CD8-positive, alpha-beta memory T cell (primary cell): Measurements from ENCODE around the gene PPP6C. TPM values are rescaled to one million over a fixed set of nuclear protein-coding genes. Genes with fewer than 3 reads are reported as not detected.
A peak's percentile ranks its signal among the peaks of the same experiment; 100 is the strongest.
"Not testable (repeated sequence)": the region's sequence is repeated elsewhere in the genome, so short reads cannot be mapped to it uniquely, and the experiment has no call there.

ENCODE experiments used
- CTCF ChIA-PET: fragments of 350-600 bp; sonication (Branson Sonifier 250); formaldehyde crosslinking; loops from one replicate; lab custom pipeline; 2021; ENCODE audit warnings: antibody characterized with exemption; lab: Charles Lee
- POLR2A ChIA-PET: fragments of 350-600 bp; sonication (Branson Sonifier 250); formaldehyde crosslinking; loops from one replicate; lab custom pipeline; 2021; ENCODE audit warnings: antibody characterized with exemption; lab: Charles Lee
- DNase-seq, 5 donors: peaks; one replicate each; pipeline versions ENCODE4 v3.0.0 to v3.0.0-alpha.2; 2020 to 2022; ENCODE audit warnings: mixed read lengths in 1 of 5
- H3K27ac ChIP-seq: one replicate; pipeline ENCODE4 v1.7.0; 2013; ENCODE audit warnings: low read depth, mild to moderate bottlenecking, low read length, moderate library complexity
- H3K27me3 ChIP-seq: 2 replicates; pipeline ENCODE4 v1.7.0; 2013; ENCODE audit warnings: low read length, mild to moderate bottlenecking; ENCODE audit not compliant: insufficient read depth, poor library complexity, severe bottlenecking
- H3K36me3 ChIP-seq: 2 replicates; pipeline ENCODE4 v1.7.0; 2013; ENCODE audit warnings: mild to moderate bottlenecking, low read length, moderate library complexity; ENCODE audit not compliant: insufficient read depth
- H3K4me1 ChIP-seq: 2 replicates; pipeline ENCODE4 v1.7.0; 2013; ENCODE audit warnings: mild to moderate bottlenecking, low read length, moderate library complexity; ENCODE audit not compliant: insufficient read depth
- H3K4me3 ChIP-seq: 2 replicates; pipeline ENCODE4 v1.7.0; 2013; ENCODE audit warnings: mild to moderate bottlenecking, low read length
- H3K9me3 ChIP-seq: 2 replicates; pipeline ENCODE4 v1.7.0; 2013; ENCODE audit warnings: mild to moderate bottlenecking, low read length
- H3K27ac Mint-ChIP-seq, 8 donors: one replicate each; pipeline ENCODE4 v1.8.0; 2020 to 2021; ENCODE audit warnings: mixed read lengths in 8 of 8, mild to moderate bottlenecking in 6 of 8, inconsistent platforms in 3 of 8, moderate library complexity in 3 of 8
- H3K27me3 Mint-ChIP-seq, 2 donors: one replicate each; pipeline ENCODE4 v1.8.0; 2020 to 2021; ENCODE audit warnings: mixed read lengths in 2 of 2, mild to moderate bottlenecking in 1 of 2, moderate library complexity in 1 of 2
- H3K36me3 Mint-ChIP-seq, 3 donors: one replicate each; pipeline ENCODE4 v1.8.0; 2020 to 2021; ENCODE audit warnings: mixed read lengths in 3 of 3, inconsistent platforms in 1 of 3, mild to moderate bottlenecking in 1 of 3
- H3K4me1 Mint-ChIP-seq, 3 donors: one replicate each; pipeline ENCODE4 v1.8.0; 2020 to 2021; ENCODE audit warnings: mixed read lengths in 3 of 3, inconsistent platforms in 1 of 3, mild to moderate bottlenecking in 1 of 3
- H3K4me3 Mint-ChIP-seq, 7 donors: one replicate each; pipeline ENCODE4 v1.8.0; 2020 to 2021; ENCODE audit warnings: mixed read lengths in 7 of 7, mild to moderate bottlenecking in 6 of 7, moderate library complexity in 4 of 7, inconsistent platforms in 2 of 7
- H3K9me3 Mint-ChIP-seq, 5 donors: one replicate each; pipeline ENCODE4 v1.8.0; 2020 to 2022; ENCODE audit warnings: mixed read lengths in 5 of 5, mild to moderate bottlenecking in 3 of 5, moderate library complexity in 2 of 5, inconsistent platforms in 1 of 5
- polyA plus RNA-seq: library from polyadenylated mRNA; unstranded; fragments of 300-500 nt; fragmentation: Illumina TruSeq; gene quantifications from one replicate; pipeline ENCODE4 v1.2.3, GENCODE V29; 2021
- total RNA-seq, 2 experiments: library from RNA; stranded (reverse); gene quantifications; one replicate each; pipeline ENCODE4 v1.2.3, GENCODE V29; 2021

Gene PPP6C
- total and polyA plus RNA-seq, 3 experiments from 2014 or later, result 48.9 to 56.2 (median 50.5) TPM

DNA sequence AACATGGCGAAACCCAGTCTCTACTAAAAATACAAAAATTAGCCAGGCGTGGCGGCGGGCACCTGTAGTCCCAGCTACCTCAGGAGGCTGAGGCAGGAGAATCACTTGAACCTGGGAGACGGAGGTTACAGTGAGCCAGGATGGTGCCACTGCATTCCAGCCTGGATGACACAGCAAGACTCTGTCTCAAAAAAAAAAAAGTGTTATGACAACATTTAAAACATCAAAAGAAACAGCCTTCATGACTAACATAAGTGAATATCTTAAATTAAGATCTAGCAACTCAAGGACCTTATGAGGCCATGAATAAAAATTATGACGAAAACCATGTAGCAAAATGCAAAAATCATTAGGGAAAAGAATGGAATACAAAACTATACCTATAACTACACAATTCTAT, 26.7 kb downstream of the PPP6C start:
- DNase-seq, H3K27me3 ChIP-seq, H3K27ac ChIP-seq, POLR2A ChIA-PET, H3K27ac Mint-ChIP-seq, H3K36me3 ChIP-seq, H3K9me3 Mint-ChIP-seq, H3K4me3 Mint-ChIP-seq, H3K9me3 ChIP-seq, H3K4me3 ChIP-seq, H3K27me3 Mint-ChIP-seq, H3K4me1 ChIP-seq: not testable (repeated sequence)
- Mint-ChIP-seq H3K4me1 (peaks cover 8 to 18% (median 11%) of the 10 kb centered on the region in 3 donors), H3K36me3 (peaks cover 0 to 31% (median 6%) of the 10 kb centered on the region in 3 donors)
- CTCF ChIA-PET, result interaction anchor here (1.3 kb wide), 1 partner anchor 40 kb away, joined by 3 read pairs; no protein-coding TSS in a partner anchor

DNA sequence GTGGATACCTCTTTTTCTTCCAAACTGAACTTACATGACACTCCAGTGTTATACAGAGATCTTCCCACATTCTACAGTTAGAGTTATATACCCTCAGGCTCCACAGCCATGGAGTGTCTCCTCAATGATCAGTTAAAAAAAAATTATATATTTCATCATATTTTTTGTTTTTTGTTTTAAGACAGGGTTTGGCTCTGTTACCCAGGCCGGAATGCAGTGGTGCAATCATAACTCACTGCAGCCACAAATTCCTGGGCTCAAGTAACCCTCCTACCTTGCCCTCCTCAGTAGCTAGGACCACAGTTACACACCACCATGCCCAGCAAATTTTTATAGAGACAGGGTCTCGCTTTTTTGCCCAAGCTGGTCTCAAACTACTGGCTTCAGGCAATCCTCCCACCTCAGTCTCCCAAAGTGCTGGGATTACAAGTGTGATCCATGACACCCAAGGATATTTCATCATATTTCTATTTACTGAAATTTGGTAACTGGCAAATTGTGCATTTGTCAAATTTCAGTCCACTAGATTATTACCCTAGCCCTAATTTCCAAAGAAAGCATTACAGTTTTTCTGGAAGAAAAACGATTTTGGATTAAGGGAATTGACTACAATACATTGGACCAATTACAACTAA, 28.2 kb downstream of the PPP6C start:
- H3K27me3 Mint-ChIP-seq, result no peaks in the 10 kb centered on the region
- no peaks in the 10 kb centered on the region for H3K9me3 Mint-ChIP-seq
- H3K27ac Mint-ChIP-seq, result peak overlapping the region in 4 of 8 donors; percentile 56 to 77 (median 68)
- peaks cover 0 to 43% (median 7%) of the 10 kb centered on the region in 3 donors for H3K36me3 Mint-ChIP-seq
- H3K27me3 ChIP-seq, result no peaks in the 10 kb centered on the region
- no peaks in the 10 kb centered on the region for H3K4me1 ChIP-seq
- H3K27ac ChIP-seq, result no peak overlapping the region
- H3K4me3 Mint-ChIP-seq, result no peak overlapping the region
- peaks cover 8 to 18% (median 11%) of the 10 kb centered on the region in 3 donors for H3K4me1 Mint-ChIP-seq
- DNase-seq, result no peak
- H3K4me3 ChIP-seq, result no peak overlapping the region
- POLR2A ChIA-PET, result no interaction called here
- H3K36me3 ChIP-seq, result no peaks in the 10 kb centered on the region
- CTCF ChIA-PET, result no interaction called here
- H3K9me3 ChIP-seq, result no peaks in the 10 kb centered on the region

DNA sequence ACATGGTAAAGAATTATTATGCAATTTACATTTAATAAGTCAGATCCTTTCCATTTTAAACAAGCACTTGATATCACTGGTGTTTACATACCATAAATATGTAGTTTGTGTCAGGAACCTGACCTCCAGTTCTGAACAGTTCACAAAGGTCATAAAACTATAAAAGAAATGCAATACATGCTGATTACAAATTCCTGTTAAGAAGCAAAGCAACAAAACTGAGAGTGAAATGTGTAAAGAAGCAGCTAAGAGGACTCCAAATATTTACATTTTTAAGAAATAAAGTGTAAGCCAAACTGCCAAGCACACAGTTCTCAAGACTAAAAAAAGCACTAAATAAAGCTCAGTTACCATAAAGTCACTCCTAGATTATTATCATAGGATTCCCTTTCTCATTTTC, 28.9 kb downstream of the PPP6C start:
- Mint-ChIP-seq H3K4me1 (peaks cover 8 to 18% (median 11%) of the 10 kb centered on the region in 3 donors), H3K27me3 (no peaks in the 10 kb centered on the region), H3K4me3 (no peak overlapping the region), H3K27ac (peak overlapping the region in 3 of 8 donors; percentile 56 to 77 (median 64)), H3K36me3 (peaks cover 0 to 39% (median 7%) of the 10 kb centered on the region in 3 donors), H3K9me3 (no peaks in the 10 kb centered on the region)
- POLR2A ChIA-PET, result no interaction called here
- CTCF ChIA-PET, result no interaction called here
- no peaks in the 10 kb centered on the region for H3K9me3 ChIP-seq
- no peak overlapping the region for H3K27ac ChIP-seq
- no peak overlapping the region for H3K4me3 ChIP-seq
- H3K36me3 ChIP-seq, result no peaks in the 10 kb centered on the region
- H3K27me3 ChIP-seq, result no peaks in the 10 kb centered on the region
- no peak for DNase-seq
- no peaks in the 10 kb centered on the region for H3K4me1 ChIP-seq

DNA sequence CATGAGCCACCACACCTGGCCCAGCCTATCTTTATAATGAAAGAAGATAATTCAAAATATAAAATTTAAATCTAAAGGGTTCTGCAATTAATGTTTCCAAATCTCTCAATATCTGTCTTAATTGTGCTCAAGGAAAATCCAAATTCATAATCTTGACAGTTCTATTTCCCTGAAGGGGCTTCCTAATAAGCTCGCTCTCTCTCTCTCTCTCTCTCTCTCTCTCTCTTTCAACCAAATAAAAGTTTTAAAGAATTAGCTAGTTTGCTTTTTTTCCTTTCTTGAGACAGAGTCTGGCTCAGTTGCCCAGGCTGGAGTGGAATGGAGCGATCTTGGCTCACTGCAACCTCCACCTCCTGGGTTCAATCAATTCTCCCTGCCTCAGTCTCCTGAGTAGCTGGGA, 33.1 kb downstream of the PPP6C start:
- ChIA-PET POLR2A (no interaction called here), CTCF (no interaction called here)
- Histone ChIP-seq H3K27ac (no peak overlapping the region), H3K36me3 (peaks cover 17% of the 10 kb centered on the region), H3K4me1 (no peaks in the 10 kb centered on the region), H3K9me3 (no peaks in the 10 kb centered on the region), H3K27me3 (no peaks in the 10 kb centered on the region), H3K4me3 (no peak overlapping the region)
- H3K4me1 Mint-ChIP-seq, result peaks cover 6 to 11% (median 11%) of the 10 kb centered on the region in 3 donors
- no peak for DNase-seq
- no peak overlapping the region for H3K4me3 Mint-ChIP-seq
- peak overlapping the region in 1 of 8 donors; percentile 76 for H3K27ac Mint-ChIP-seq
- no peaks in the 10 kb centered on the region for H3K27me3 Mint-ChIP-seq
- no peaks in the 10 kb centered on the region for H3K9me3 Mint-ChIP-seq
- H3K36me3 Mint-ChIP-seq, result peaks cover 0 to 64% (median 14%) of the 10 kb centered on the region in 3 donors

DNA sequence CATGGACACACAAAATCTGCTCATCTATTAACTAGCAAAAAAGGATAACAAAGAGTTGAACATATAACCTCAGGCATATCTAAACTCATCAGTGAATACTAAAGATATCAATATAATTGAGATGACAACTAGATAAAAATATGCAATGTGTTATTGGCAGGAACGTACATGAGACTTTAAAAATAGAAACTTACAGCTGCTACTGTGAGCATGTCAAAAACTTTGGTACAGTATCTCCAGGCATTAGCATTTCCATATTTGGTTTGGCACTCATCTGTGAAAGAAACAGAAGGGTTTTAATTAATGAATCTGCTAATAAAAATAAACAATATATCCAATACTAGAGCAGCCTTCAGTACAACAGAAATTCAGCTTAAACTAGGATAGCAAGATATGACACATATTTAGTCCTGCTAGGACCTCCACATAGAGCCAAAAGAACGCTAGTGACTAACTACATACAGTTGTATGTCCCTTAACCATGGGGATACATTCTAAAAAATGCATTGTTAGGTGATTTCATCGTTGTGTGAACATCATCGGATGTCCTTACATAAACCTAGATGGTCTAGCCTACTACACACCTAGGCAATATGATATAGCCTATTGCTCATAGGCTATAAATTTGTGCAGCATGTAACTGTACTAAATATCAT, 35.8 kb downstream of the PPP6C start:
- Histone ChIP-seq H3K4me1 (no peaks in the 10 kb centered on the region), H3K27ac (no peak overlapping the region), H3K27me3 (no peaks in the 10 kb centered on the region), H3K36me3 (peaks cover 22% of the 10 kb centered on the region), H3K4me3 (no peak overlapping the region), H3K9me3 (no peaks in the 10 kb centered on the region)
- no peak for DNase-seq
- ChIA-PET CTCF (no interaction called here), POLR2A (no interaction called here)
- H3K9me3 Mint-ChIP-seq, result no peaks in the 10 kb centered on the region
- peaks cover 0 to 5% (median 3%) of the 10 kb centered on the region in 3 donors for H3K4me1 Mint-ChIP-seq
- H3K27ac Mint-ChIP-seq, result peak overlapping the region in 1 of 8 donors; percentile 46
- H3K36me3 Mint-ChIP-seq, result peaks cover 3 to 79% (median 19%) of the 10 kb centered on the region in 3 donors
- H3K27me3 Mint-ChIP-seq, result no peaks in the 10 kb centered on the region
- no peak overlapping the region for H3K4me3 Mint-ChIP-seq

DNA sequence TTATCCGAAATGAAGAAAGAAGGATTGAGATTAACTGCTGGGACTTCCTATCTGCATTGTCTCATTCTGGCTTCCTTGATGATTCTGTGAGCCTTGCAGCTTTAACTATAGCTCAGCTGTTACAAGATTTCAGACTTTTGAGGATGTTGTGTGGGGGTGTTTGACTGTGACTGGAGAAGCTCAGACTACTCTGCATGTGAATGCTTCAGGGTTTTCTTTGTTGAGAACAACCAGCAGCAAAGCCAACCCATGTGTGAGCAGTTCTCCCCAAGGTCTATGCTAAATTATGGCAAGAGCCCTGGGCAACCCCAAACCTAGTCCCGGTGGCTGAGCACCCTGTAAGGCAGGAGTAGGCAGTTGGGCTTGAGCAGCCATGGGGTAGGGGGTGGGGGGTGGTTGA, 37.9 kb downstream of the PPP6C start:
- Mint-ChIP-seq H3K4me1 (peaks cover 0 to 5% (median 3%) of the 10 kb centered on the region in 3 donors), H3K9me3 (no peaks in the 10 kb centered on the region), H3K27me3 (no peaks in the 10 kb centered on the region), H3K27ac (no peak overlapping the region), H3K36me3 (peaks cover 3 to 68% (median 16%) of the 10 kb centered on the region in 3 donors), H3K4me3 (no peak overlapping the region)
- ChIA-PET POLR2A (no interaction called here), CTCF (interaction anchor here (2.0 kb wide), 1 partner anchor 9 kb away, joined by 7 read pairs; the partner anchor contains the start of gene SCAI)
- H3K36me3 ChIP-seq, result peaks cover 22% of the 10 kb centered on the region
- DNase-seq, result no peak
- no peaks in the 10 kb centered on the region for H3K27me3 ChIP-seq
- no peak overlapping the region for H3K27ac ChIP-seq
- no peak overlapping the region for H3K4me3 ChIP-seq
- no peaks in the 10 kb centered on the region for H3K9me3 ChIP-seq
- no peaks in the 10 kb centered on the region for H3K4me1 ChIP-seq

DNA sequence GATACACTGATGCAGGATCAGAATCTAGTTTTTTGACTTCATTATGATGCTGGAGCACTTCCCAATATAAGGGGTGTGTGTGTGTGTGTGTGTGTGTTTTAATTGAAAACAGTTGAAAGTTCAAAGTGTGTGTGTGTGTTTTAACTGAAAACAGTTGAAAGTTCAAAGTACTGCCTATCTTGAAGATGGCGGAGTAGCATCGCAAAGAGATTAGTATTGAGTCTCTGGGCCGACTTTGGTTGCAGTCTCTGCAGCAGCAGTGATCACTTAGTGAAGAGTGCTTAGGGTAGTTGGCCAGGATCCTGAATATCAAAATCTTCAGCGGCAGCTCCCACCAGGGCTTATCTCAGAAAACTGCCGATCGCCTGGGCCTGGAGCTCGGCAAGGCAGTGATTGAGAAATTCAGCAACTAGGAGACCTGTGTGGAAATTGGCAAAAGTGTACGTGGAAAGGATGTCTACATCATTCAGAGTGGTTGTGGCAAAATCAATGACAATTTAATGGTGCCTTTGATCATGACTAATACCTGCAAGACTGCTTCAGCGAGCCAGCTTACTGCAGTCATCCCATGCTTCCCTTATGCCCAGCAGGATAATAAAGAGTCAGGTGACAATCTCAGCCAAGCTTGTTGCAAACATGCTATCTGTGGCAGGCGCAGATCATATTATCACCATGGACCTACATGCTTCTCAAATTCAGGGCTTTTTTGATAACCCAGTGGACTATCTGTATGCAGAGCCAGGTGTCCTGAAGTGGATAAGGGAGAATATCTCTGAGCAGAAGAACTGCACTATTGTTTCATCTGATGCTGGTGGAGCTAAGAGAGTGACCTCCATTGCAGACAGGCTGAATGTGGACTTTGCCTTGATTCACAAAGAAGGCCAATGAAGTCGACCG, 39.0 kb downstream of the PPP6C start:
- Mint-ChIP-seq H3K4me3 (no peak overlapping the region), H3K9me3 (no peaks in the 10 kb centered on the region), H3K27me3 (no peaks in the 10 kb centered on the region), H3K27ac (peak overlapping the region in 1 of 8 donors; percentile 64), H3K4me1 (peaks cover 0 to 7% (median 5%) of the 10 kb centered on the region in 3 donors), H3K36me3 (peaks cover 3 to 66% (median 16%) of the 10 kb centered on the region in 3 donors)
- H3K9me3 ChIP-seq, result no peaks in the 10 kb centered on the region
- ChIA-PET CTCF (interaction anchor here (0.8 to 2.0 kb wide), 2 partner anchors 8 to 9 kb away, joined by 3 to 7 read pairs; partner anchors contain the start of gene SCAI), POLR2A (no interaction called here)
- no peaks in the 10 kb centered on the region for H3K4me1 ChIP-seq
- DNase-seq, result no peak
- no peak overlapping the region for H3K27ac ChIP-seq
- H3K4me3 ChIP-seq, result no peak overlapping the region
- peaks cover 22% of the 10 kb centered on the region for H3K36me3 ChIP-seq
- no peaks in the 10 kb centered on the region for H3K27me3 ChIP-seq
